HepG2 (cell line): ENCODE data around the gene RHOT2.

Experiments used
- ATF7 ChIP-seq, 2 experiments: fragments of 450-650 bp in 1 of 2; sonication (generic) in 1 of 2; formaldehyde crosslinking in 1 of 2; IDR thresholded peaks; 2 replicates each; pipeline versions ENCODE4 v1.4.0 to v1.6.1; 2016 to 2020; ENCODE audit warnings: antibody characterized with exemption in 1 of 2, mild to moderate bottlenecking in 1 of 2, missing genetic modification reagents in 1 of 2
- CAMTA2 ChIP-seq: sonication (generic); formaldehyde crosslinking; IDR thresholded peaks from 2 replicates; pipeline ENCODE4 v1.4.0; 2020; ENCODE audit warnings: mild to moderate bottlenecking, missing genetic modification reagents, borderline replicate concordance
- CEBPB ChIP-seq: IDR thresholded peaks from 2 replicates; pipeline ENCODE4 v1.6.1; 2011; ENCODE audit warnings: low read depth, low read length, improper control_type of control experiment, borderline replicate concordance
- EZH2 ChIP-seq: conservative IDR thresholded peaks from 2 replicates; pipeline ENCODE4 v1.6.1; 2012; ENCODE audit warnings: mild to moderate bottlenecking, low read depth, low read length, moderate library complexity
- GATAD1 ChIP-seq: IDR thresholded peaks from 2 replicates; pipeline ENCODE4 v1.6.1; 2016; ENCODE audit warnings: missing genetic modification reagents, missing compliant biosample characterization
- IKZF5 ChIP-seq: IDR thresholded peaks from 2 replicates; pipeline ENCODE4 v1.6.1; 2018; ENCODE audit warnings: missing genetic modification reagents, mild to moderate bottlenecking, missing compliant biosample characterization
- NCOA1 ChIP-seq: sonication (generic); formaldehyde crosslinking; IDR thresholded peaks from 2 replicates; pipeline ENCODE4 v1.9.0; 2021; ENCODE audit warnings: missing genetic modification reagents
- REL ChIP-seq: sonication (generic); formaldehyde crosslinking; conservative IDR thresholded peaks from 2 replicates; pipeline ENCODE4 v1.8.0; 2022; ENCODE audit warnings: mild to moderate bottlenecking, missing genetic modification reagents, moderate library complexity
- SALL1 ChIP-seq: sonication (generic); formaldehyde crosslinking; IDR thresholded peaks from 2 replicates; pipeline ENCODE4 v1.8.0; 2022; ENCODE audit warnings: mild to moderate bottlenecking, missing genetic modification reagents
- SMAD1 ChIP-seq: sonication (generic); formaldehyde crosslinking; IDR thresholded peaks from 2 replicates; pipeline ENCODE4 v1.4.0; 2020; ENCODE audit warnings: missing genetic modification reagents, low read depth, mild to moderate bottlenecking, borderline replicate concordance
- U2AF2 ChIP-seq: fragments of 200-400 bp; formaldehyde crosslinking; IDR thresholded peaks from 2 replicates; pipeline ENCODE4 v1.6.1; 2017; ENCODE audit warnings: low read depth, mild to moderate bottlenecking, low read length
- ZNF670 ChIP-seq: sonication (generic); formaldehyde crosslinking; IDR thresholded peaks from 2 replicates; pipeline ENCODE4 v1.8.0; 2022; ENCODE audit warnings: mild to moderate bottlenecking, missing genetic modification reagents, borderline replicate concordance

DNA sequence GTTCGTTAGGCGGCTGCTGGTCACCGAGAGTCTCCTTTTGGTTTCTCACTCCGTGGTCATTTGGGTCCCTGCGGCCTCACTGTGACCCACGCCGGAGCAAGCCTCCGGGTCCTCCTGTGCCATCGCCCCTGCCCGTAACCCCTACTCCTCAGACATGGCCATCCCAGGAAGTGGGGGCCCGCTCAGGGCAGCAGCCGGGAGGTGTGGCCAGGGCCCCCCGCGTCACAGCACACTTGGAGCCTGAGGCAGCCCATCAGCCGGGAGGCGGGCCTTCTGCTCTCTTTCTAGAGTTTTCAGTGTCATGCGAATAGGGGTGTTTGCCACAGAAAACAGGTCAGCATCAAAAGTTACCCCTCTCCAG, 45.0 kb upstream of the RHOT2 start:
- TF ChIP-seq SMAD1 (CRISPR knock-in tag), result no peak
- no peak for TF ChIP-seq ATF7 (IDR thresholded peaks at IDR 0.05)
- TF ChIP-seq ATF7 (CRISPR knock-in tag; IDR thresholded peaks at IDR 0.05), result no peak
- TF ChIP-seq GATAD1, result no peak
- no peak for TF ChIP-seq NCOA1
- TF ChIP-seq IKZF5, result no peak
- TF ChIP-seq SALL1 (CRISPR knock-in tag), result no peak
- TF ChIP-seq CAMTA2 (CRISPR knock-in tag), result no peak
- no peak for TF ChIP-seq REL
- no peak for TF ChIP-seq ZNF670
- no peak for TF ChIP-seq CEBPB
- no peak for TF ChIP-seq U2AF2
- no peak for TF ChIP-seq EZH2
